Uterus (tissue), 2 donors: ENCODE measurements around the gene ACTN3.

Source experiments
- POLR2A ChIP-seq, 2 donors: fragments of 450-650 bp; IDR thresholded peaks; one replicate each; pipeline ENCODE4 v1.6.1; 2016; ENCODE audit warnings: antibody characterized with exemption in 2 of 2, mild to moderate bottlenecking in 1 of 2, moderate library complexity in 1 of 2
- TF ChIP-seq, protein P1 (sequence below), 4 experiments: fragments of 200-600 bp in 2 of 4; fragments of 450-650 bp in 2 of 4; sonication (generic) in 2 of 4; IDR thresholded peaks; one replicate each; pipeline ENCODE4 v1.5.1; 2016 to 2019; ENCODE audit warnings: antibody characterized with exemption in 4 of 4, mild to moderate bottlenecking in 2 of 4, moderate library complexity in 1 of 4

DNA sequence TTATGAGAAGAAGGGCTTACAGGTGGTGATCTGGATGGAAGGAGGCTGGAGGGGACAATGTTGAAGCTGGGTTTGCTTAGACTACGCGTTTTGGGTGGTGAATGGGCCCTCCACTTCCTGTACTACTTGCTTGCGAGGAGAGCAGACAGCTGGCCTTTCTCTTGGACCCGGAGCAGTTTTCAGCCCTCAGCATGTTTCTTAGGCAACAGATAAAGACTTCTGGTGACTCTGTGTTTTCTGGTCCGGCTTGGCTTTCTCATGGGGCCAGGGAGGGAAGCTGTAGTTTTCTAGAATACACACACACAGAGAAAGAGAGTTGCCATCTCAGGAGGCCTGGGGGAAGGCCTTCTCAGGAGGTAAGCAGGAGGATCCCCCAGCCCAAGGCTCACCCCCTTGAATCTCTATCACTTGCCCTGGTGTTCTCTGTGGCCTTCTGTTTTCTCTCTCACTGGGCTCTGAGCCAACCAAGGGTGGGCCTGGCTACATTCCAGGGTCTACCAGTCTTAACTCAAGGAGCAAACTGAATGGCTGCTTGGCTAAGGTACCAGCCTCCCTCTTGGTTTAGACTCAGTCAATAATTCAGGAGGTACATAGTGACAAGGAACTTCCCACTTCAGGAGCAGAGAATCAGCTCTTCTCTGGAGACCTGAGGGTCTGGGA is 48.7 kb downstream of the ACTN3 start:
- TF ChIP-seq, protein P1, sequence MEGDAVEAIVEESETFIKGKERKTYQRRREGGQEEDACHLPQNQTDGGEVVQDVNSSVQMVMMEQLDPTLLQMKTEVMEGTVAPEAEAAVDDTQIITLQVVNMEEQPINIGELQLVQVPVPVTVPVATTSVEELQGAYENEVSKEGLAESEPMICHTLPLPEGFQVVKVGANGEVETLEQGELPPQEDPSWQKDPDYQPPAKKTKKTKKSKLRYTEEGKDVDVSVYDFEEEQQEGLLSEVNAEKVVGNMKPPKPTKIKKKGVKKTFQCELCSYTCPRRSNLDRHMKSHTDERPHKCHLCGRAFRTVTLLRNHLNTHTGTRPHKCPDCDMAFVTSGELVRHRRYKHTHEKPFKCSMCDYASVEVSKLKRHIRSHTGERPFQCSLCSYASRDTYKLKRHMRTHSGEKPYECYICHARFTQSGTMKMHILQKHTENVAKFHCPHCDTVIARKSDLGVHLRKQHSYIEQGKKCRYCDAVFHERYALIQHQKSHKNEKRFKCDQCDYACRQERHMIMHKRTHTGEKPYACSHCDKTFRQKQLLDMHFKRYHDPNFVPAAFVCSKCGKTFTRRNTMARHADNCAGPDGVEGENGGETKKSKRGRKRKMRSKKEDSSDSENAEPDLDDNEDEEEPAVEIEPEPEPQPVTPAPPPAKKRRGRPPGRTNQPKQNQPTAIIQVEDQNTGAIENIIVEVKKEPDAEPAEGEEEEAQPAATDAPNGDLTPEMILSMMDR (IDR thresholded peaks at IDR 0.05) = no peak
- TF ChIP-seq POLR2A (IDR thresholded peaks at IDR 0.05) = no peak
